Gastrocnemius medialis (tissue), 4 donors: Measurements from ENCODE around the gene SCARF2. TPM values are rescaled to one million over a fixed set of nuclear protein-coding genes. Genes with fewer than 3 reads are reported as not detected.

Experiments used
- ATAC-seq, 2 donors: fragments of 150-250 bp; one replicate each; pipeline ENCODE4 v1.9.1; 2016
- DNase-seq, 2 donors: peaks; one replicate each; pipeline ENCODE4 v3.0.0-alpha.2; 2019
- H3K27ac ChIP-seq, 4 donors: fragments of 200-600 bp; sonication (generic); 1 replicate in 1 of 4; 2 replicates in 3 of 4; pipeline ENCODE4 v1.5.1; 2016 to 2018; ENCODE audit warnings: mild to moderate bottlenecking in 2 of 4, moderate library complexity in 1 of 4
- H3K27me3 ChIP-seq, 3 donors: fragments of 200-600 bp; sonication (generic) in 2 of 3; 1 replicate in 1 of 3; 2 replicates in 2 of 3; pipeline versions ENCODE4 v1.5.1 to v1.6.0; 2016 to 2019; ENCODE audit warnings: mild to moderate bottlenecking in 1 of 3, moderate library complexity in 1 of 3
- H3K36me3 ChIP-seq, 2 donors: fragments of 200-600 bp; sonication (generic) in 1 of 2; one replicate each; pipeline ENCODE4 v1.5.1; 2017 to 2018
- H3K4me1 ChIP-seq, 2 donors: fragments of 200-600 bp; sonication (generic) in 1 of 2; one replicate each; pipeline ENCODE4 v1.5.1; 2016 to 2017; ENCODE audit warnings: mild to moderate bottlenecking in 2 of 2
- H3K4me3 ChIP-seq, 4 donors: fragments of 200-600 bp; sonication (generic) in 3 of 4; 1 replicate in 1 of 4; 2 replicates in 3 of 4; pipeline ENCODE4 v1.5.1; 2016 to 2019; ENCODE audit warnings: mild to moderate bottlenecking in 2 of 4
- H3K9me3 ChIP-seq, 3 donors: fragments of 200-600 bp; sonication (generic) in 2 of 3; 1 replicate in 1 of 3; 2 replicates in 2 of 3; pipeline ENCODE4 v1.5.1; 2016 to 2019
- CTCF ChIP-seq, 5 experiments: fragments of 450-650 bp in 3 of 5; fragments of 200-600 bp in 2 of 5; sonication (generic) in 2 of 5; IDR thresholded peaks in 4 of 5; conservative IDR thresholded peaks in 1 of 5; 1 replicate in 4 of 5; 2 replicates in 1 of 5; pipeline ENCODE4 v1.5.1; 2016 to 2019; ENCODE audit warnings: antibody characterized with exemption in 5 of 5, mild to moderate bottlenecking in 3 of 5, moderate library complexity in 3 of 5
- POLR2A ChIP-seq, 2 donors: fragments of 450-650 bp; IDR thresholded peaks; one replicate each; pipeline ENCODE4 v1.6.1; 2017; ENCODE audit warnings: antibody characterized with exemption in 2 of 2, mild to moderate bottlenecking in 2 of 2, moderate library complexity in 2 of 2
- in situ Hi-C, 4 donors: fragments of 200-750 bp; cut with MboI; loops; one replicate each; pipeline versions ENCODE4 v1.15.0 to v1.8.0; 2017; ENCODE audit warnings: low sequenced_read_pairs in 4 of 4
- intact Hi-C: fragments of 100-400 bp; cut with DNase I; formaldehyde crosslinking; loops from one replicate; pipeline ENCODE4 v1.15.1; 2023; ENCODE audit warnings: low total_unique reads
- total RNA-seq, 4 donors: library from RNA; depleted of rRNA; stranded (reverse); fragments of >200 nt; gene quantifications; one replicate each; pipeline versions ENCODE4 v1.1.0 to v1.2.3, GENCODE V29; 2016

SCARF2 gene
- total RNA-seq, 4 donors from 2014 or later: 1.8 to 4.0 (median 2.3) TPM

- no peak for ATAC-seq
- Histone ChIP-seq H3K27ac (no peak overlapping the region), H3K9me3 (no peaks in the 10 kb centered on the region), H3K36me3 (peaks cover 0 to 11% of the 10 kb centered on the region in 2 donors), H3K4me3 (no peak overlapping the region), H3K4me1 (no peaks in the 10 kb centered on the region), H3K27me3 (no peaks in the 10 kb centered on the region)
- in situ Hi-C loops: loop anchor here in 2 of 4 donors (25.0 kb wide), 1 partner anchor 278 kb away; no protein-coding TSS in a partner anchor
- no peak for TF ChIP-seq POLR2A (IDR thresholded peaks at IDR 0.05)
- TF ChIP-seq CTCF (IDR thresholded peaks at IDR 0.05 in 4 of 5, conservative IDR thresholded peaks at IDR 0.05 in 1 of 5): no peak
- intact Hi-C loops: no loop called here
- no peak for DNase-seq
Measured at GRCh38 chr22:20408891-20409290, 28.7 kb downstream of the SCARF2 start.

DNA sequence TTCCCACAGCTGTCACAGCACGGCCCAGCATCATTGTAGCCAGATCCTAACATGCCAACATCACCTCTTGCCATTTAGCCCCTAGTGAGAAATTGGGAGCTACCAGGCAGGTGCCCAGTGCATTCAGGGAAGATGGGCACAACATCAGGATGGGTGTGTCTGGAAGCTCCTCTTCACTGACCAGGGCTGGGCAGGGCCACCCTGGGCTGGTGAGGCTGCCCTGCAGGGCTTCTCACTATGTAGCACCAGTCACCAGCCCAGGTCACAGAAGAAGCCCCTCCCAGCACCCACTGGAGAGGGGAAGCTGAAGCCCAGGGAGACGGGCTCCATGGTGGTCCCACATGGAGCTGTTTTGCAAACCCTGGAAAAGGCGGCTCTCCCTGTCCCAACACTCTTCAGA is 29.8 kb downstream of the SCARF2 start:
- in situ Hi-C loops: loop anchor here in 2 of 4 donors (25.0 kb wide), 1 partner anchor 279 kb away; no protein-coding TSS in a partner anchor
- no peak for ATAC-seq
- H3K36me3 ChIP-seq: peaks cover 0 to 11% of the 10 kb centered on the region in 2 donors

DNA sequence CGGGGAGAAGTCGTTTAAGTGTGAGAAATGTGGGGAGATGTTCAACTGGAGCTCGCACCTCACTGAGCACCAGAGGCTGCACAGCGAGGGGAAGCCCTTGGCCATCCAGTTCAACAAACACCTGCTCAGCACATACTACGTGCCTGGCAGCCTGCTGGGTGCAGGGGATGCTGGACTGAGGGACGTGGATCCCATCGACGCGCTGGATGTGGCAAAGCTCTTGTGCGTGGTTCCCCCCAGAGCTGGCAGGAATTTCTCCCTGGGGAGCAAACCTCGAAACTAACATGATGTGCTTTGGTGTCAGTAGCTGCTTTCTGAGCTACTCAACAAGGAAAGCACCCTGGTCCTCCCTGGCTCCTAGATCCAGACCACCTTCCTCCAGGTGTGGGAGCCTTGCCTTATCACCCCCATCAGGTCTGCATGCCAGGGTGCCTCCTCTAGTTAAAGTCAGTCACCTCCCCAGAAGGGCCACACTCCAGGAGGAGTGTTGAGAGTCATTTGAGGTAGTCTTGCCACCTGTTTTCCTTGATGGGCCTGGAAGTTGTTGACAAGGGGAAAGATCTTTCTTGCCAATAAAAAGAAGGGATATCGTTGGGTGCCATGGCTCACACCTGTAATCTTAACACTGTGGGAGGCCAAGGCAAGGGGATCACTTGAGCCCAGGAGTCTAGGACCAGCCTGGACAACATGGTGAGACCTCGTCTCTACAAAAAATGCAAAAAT is 30.8 kb downstream of the SCARF2 start:
- H3K27ac ChIP-seq: no peak overlapping the region
- ATAC-seq (no peak), DNase-seq (no peak)
- no peak for TF ChIP-seq POLR2A (IDR thresholded peaks at IDR 0.05)
- no peak for TF ChIP-seq CTCF (IDR thresholded peaks at IDR 0.05 in 4 of 5, conservative IDR thresholded peaks at IDR 0.05 in 1 of 5)
- no peak overlapping the region for H3K4me3 ChIP-seq
- no peaks in the 10 kb centered on the region for H3K27me3 ChIP-seq
- H3K36me3 ChIP-seq: peaks cover 0 to 11% of the 10 kb centered on the region in 2 donors
- in situ Hi-C loops: loop anchor here in 2 of 4 donors (25.0 kb wide), 1 partner anchor 280 kb away; no protein-coding TSS in a partner anchor
- H3K9me3 ChIP-seq: no peaks in the 10 kb centered on the region
- intact Hi-C loops: no loop called here
- H3K4me1 ChIP-seq: no peaks in the 10 kb centered on the region

More for the DNA sequence above, 29.8 kb downstream of the SCARF2 start:
- DNase-seq: no peak
- intact Hi-C loops: no loop called here
- Histone ChIP-seq H3K27ac (no peak overlapping the region), H3K9me3 (no peaks in the 10 kb centered on the region), H3K27me3 (no peaks in the 10 kb centered on the region), H3K4me1 (no peaks in the 10 kb centered on the region), H3K4me3 (no peak overlapping the region)
- no peak for TF ChIP-seq CTCF (IDR thresholded peaks at IDR 0.05 in 4 of 5, conservative IDR thresholded peaks at IDR 0.05 in 1 of 5)
- TF ChIP-seq POLR2A (IDR thresholded peaks at IDR 0.05): no peak

- no peaks in the 10 kb centered on the region for H3K27me3 ChIP-seq
- DNase-seq: no peak
- no peak overlapping the region for H3K27ac ChIP-seq
- in situ Hi-C loops: loop anchor here in 2 of 4 donors (25.0 kb wide), 1 partner anchor 281 kb away; no protein-coding TSS in a partner anchor
- no peak for ATAC-seq
- TF ChIP-seq POLR2A (IDR thresholded peaks at IDR 0.05) (no peak), CTCF (IDR thresholded peaks at IDR 0.05 in 4 of 5, conservative IDR thresholded peaks at IDR 0.05 in 1 of 5) (no peak)
- no peaks in the 10 kb centered on the region for H3K4me1 ChIP-seq
- H3K9me3 ChIP-seq: no peaks in the 10 kb centered on the region
- no peak overlapping the region for H3K4me3 ChIP-seq
- peaks cover 0 to 11% of the 10 kb centered on the region in 2 donors for H3K36me3 ChIP-seq
- intact Hi-C loops: no loop called here
Measured at GRCh38 chr22:20405931-20406685, 31.5 kb downstream of the SCARF2 start.
